ENCODE measurements around the gene CD300LB. TPM values are rescaled to one million over a fixed set of nuclear protein-coding genes. Genes with fewer than 3 reads are reported as not detected.

CD300LB gene
- total RNA-seq, 6 experiments from 2014 or later = not detected

- DNase-seq = no peak
- TF ChIP-seq, protein P1, sequence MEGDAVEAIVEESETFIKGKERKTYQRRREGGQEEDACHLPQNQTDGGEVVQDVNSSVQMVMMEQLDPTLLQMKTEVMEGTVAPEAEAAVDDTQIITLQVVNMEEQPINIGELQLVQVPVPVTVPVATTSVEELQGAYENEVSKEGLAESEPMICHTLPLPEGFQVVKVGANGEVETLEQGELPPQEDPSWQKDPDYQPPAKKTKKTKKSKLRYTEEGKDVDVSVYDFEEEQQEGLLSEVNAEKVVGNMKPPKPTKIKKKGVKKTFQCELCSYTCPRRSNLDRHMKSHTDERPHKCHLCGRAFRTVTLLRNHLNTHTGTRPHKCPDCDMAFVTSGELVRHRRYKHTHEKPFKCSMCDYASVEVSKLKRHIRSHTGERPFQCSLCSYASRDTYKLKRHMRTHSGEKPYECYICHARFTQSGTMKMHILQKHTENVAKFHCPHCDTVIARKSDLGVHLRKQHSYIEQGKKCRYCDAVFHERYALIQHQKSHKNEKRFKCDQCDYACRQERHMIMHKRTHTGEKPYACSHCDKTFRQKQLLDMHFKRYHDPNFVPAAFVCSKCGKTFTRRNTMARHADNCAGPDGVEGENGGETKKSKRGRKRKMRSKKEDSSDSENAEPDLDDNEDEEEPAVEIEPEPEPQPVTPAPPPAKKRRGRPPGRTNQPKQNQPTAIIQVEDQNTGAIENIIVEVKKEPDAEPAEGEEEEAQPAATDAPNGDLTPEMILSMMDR (IDR thresholded peaks at IDR 0.05) = no peak
- no peaks in the 10 kb centered on the region for H3K4me1 Mint-ChIP-seq (ENCODE audit: low read depth)
- no peak overlapping the region for H3K4me3 Mint-ChIP-seq
- H3K9me3 Mint-ChIP-seq = peaks cover 93% of the 10 kb centered on the region
- no peak overlapping the region for H3K27ac Mint-ChIP-seq
- no peaks in the 10 kb centered on the region for H3K27me3 Mint-ChIP-seq (ENCODE audit: insufficient read depth)
- H3K36me3 Mint-ChIP-seq (ENCODE audit: low read depth) = peaks cover 12% of the 10 kb centered on the region
Observed at GRCh38 chr17:74478420-74479100, 52.7 kb downstream of the CD300LB start.

GRCh38 chr17:74477411-74477810 is 53.9 kb downstream of the CD300LB start:
- no peaks in the 10 kb centered on the region for H3K27me3 Mint-ChIP-seq (ENCODE audit: insufficient read depth)
- no peak overlapping the region for H3K27ac Mint-ChIP-seq
- DNase-seq = no peak
- H3K4me3 Mint-ChIP-seq = no peak overlapping the region
- TF ChIP-seq, protein P1 (IDR thresholded peaks at IDR 0.05) = no peak
- H3K4me1 Mint-ChIP-seq (ENCODE audit: low read depth) = no peaks in the 10 kb centered on the region
- peaks cover 12% of the 10 kb centered on the region for H3K36me3 Mint-ChIP-seq (ENCODE audit: low read depth)
- H3K9me3 Mint-ChIP-seq = peaks cover 88% of the 10 kb centered on the region

- H3K9me3 Mint-ChIP-seq = peaks cover 80% of the 10 kb centered on the region
- H3K36me3 Mint-ChIP-seq (ENCODE audit: low read depth) = peaks cover 6% of the 10 kb centered on the region; the same call in 1 of the 2 replicates
- no peak overlapping the region for H3K4me3 Mint-ChIP-seq
- H3K27me3 Mint-ChIP-seq (ENCODE audit: insufficient read depth) = no peaks in the 10 kb centered on the region; the same call in 1 of the 2 replicates
- H3K4me1 Mint-ChIP-seq (ENCODE audit: low read depth) = no peaks in the 10 kb centered on the region
- H3K27ac Mint-ChIP-seq = no peak overlapping the region
- TF ChIP-seq, protein P1 (IDR thresholded peaks at IDR 0.05) = no peak
- no peak for DNase-seq
Observed at GRCh38 chr17:74475189-74475588, 56.1 kb downstream of the CD300LB start.

DNA sequence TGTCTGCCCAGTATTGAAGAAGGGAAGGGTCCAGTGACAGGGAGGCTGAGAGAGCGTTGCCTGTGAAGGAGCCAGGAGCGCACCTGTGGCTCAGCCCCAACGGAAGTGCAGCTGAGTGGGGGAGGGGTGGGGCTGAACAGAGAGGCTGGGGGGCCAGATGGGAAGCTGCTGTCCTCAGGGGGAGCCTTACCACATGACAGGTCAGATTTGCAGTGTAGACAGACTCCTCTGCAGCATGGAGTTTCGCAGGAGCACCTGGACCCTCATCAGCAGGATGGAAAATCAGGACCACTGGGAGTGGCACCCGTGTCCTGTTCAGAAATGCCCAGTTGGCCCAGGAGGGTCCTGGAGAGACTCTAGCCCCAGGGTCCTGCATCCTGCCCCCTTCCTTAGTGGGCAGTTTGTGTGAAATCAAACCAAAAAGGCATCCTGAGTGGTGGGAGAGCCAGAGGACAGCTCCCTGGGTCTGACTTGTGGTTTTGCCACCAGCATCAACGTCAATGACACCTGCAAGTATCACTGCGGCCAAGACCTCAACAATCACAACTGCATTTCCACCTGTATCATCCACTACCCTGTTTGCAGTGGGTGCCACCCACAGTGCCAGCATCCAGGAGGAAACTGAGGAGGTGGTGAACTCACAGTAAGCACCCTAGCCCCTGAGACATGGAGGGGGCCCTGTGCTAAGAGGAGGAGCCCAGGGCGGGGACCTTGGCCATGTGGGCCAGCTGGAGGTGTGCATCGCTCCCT is 57.1 kb downstream of the CD300LB start:
- Mint-ChIP-seq H3K27me3 (ENCODE audit: insufficient read depth) (no peaks in the 10 kb centered on the region; the same call in 1 of the 2 replicates), H3K4me1 (ENCODE audit: low read depth) (no peaks in the 10 kb centered on the region)
- DNase-seq = no peak

DNA sequence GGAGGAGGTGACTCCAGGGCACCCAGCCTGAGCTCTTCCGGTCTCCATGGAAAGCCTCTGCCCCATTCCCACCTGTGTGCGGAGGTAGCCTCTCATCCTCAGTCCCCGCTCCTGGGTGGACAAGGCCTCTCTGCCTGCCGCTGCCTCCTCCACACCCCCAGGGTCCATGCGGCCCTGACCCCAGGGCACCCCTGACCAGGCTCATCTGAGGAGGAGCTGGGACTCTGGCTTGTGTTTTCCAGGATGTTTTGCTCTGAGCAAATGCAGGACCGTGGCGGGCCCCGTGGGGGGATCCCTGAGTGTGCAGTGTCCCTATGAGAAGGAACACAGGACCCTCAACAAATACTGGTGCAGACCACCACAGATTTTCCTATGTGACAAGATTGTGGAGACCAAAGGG is 58.0 kb downstream of the CD300LB start:
- TF ChIP-seq, protein P1 (IDR thresholded peaks at IDR 0.05) = no peak
- no peaks in the 10 kb centered on the region for H3K4me1 Mint-ChIP-seq (ENCODE audit: low read depth)
- H3K36me3 Mint-ChIP-seq (ENCODE audit: low read depth) = no peaks in the 10 kb centered on the region
- peaks cover 75% of the 10 kb centered on the region for H3K9me3 Mint-ChIP-seq
- DNase-seq = no peak
- H3K4me3 Mint-ChIP-seq = no peak overlapping the region
- H3K27ac Mint-ChIP-seq = no peak overlapping the region
- H3K27me3 Mint-ChIP-seq (ENCODE audit: insufficient read depth) = no peaks in the 10 kb centered on the region; the same call in 1 of the 2 replicates

More for the DNA sequence above, 57.1 kb downstream of the CD300LB start:
- Mint-ChIP-seq H3K9me3 (peaks cover 80% of the 10 kb centered on the region), H3K4me3 (no peak overlapping the region), H3K27ac (no peak overlapping the region), H3K36me3 (ENCODE audit: low read depth) (no peaks in the 10 kb centered on the region)
- TF ChIP-seq, protein P1 (IDR thresholded peaks at IDR 0.05) = no peak

Measured in HFFc6 (cell line).